DOHH2 (cell line): ENCODE measurements around the gene DCLRE1C.

Source experiments
- CTCF ChIP-seq: fragments of 200-600 bp; sonication (generic); IDR thresholded peaks from one replicate; pipeline ENCODE4 v1.5.1; 2014; ENCODE audit warnings: antibody characterized with exemption, mild to moderate bottlenecking, low read depth, low read length; ENCODE audit not compliant: poor library complexity, severe bottlenecking
- EZH2phosphoT487 ChIP-seq: fragments of 200-600 bp; sonication (generic); IDR thresholded peaks from 2 replicates; pipeline ENCODE4 v1.6.1; 2017; ENCODE audit warnings: borderline replicate concordance, mild to moderate bottlenecking, antibody characterized with exemption, low read length, moderate library complexity, mixed read lengths

GRCh38 chr10:14873090-14873760 is 80.7 kb downstream of the DCLRE1C start:
- TF ChIP-seq EZH2phosphoT487 (no peak), CTCF (no peak)
